A549 (cell line): Measurements from ENCODE around the gene OBSCN. TPM values are rescaled to one million over a fixed set of nuclear protein-coding genes. Genes with fewer than 3 reads are reported as not detected.
A peak's percentile ranks its signal among the peaks of the same experiment; 100 is the strongest.

ENCODE experiments used
- ATAC-seq, 2 experiments: fragments of 200-7000 bp in 1 of 2; fragments of >200 bp in 1 of 2; cut with Nextera tagmentation in 1 of 2; cut with Tn5 transposase in 1 of 2; 3 replicates each; pipeline versions ENCODE4 v1.8.0 to v1.9.1; 2018 to 2020; ENCODE audit warnings: mild to moderate bottlenecking in 1 of 2, moderate library complexity in 1 of 2
- CTCF ChIA-PET: fragments of 300-600 bp; sonication (Branson Sonifier 250); formaldehyde crosslinking; extraction: SDS; loops from one replicate; lab custom pipeline; 2021; ENCODE audit warnings: antibody characterized with exemption, inconsistent platforms; lab: Yijun Ruan, JAX
- POLR2A ChIA-PET: fragments of 350-600 bp; formaldehyde crosslinking; extraction: SDS; loops from one replicate; lab custom pipeline; 2021; ENCODE audit warnings: antibody characterized with exemption, inconsistent platforms; lab: Yijun Ruan, JAX
- DNase-seq, 2 experiments: peaks; one replicate each; pipeline versions ENCODE4 v3.0.0 to v3.0.0-alpha.2; 2011 to 2016; ENCODE audit warnings: low read depth in 1 of 2, low spot score in 1 of 2
- FAIRE-seq: peaks from 2 replicates; lab custom pipeline; 2011; peaks lifted over from hg19 to GRCh38; lab: Jason Lieb, UNC
- H3K27ac ChIP-seq, 2 experiments: fragments of >200 bp; sonication (Bioruptor Twin); formaldehyde crosslinking; 3 replicates each; pipeline ENCODE4 v1.5.1; 2016 to 2017
- H3K4me1 ChIP-seq: fragments of >200 bp; sonication (Bioruptor Twin); formaldehyde crosslinking; 3 replicates; pipeline ENCODE4 v1.6.1; 2016
- H3K4me2 ChIP-seq: fragments of >200 bp; sonication (Bioruptor Twin); formaldehyde crosslinking; 3 replicates; pipeline ENCODE4 v1.6.1; 2016
- H3K4me3 ChIP-seq: fragments of >200 bp; sonication (Bioruptor Twin); formaldehyde crosslinking; 3 replicates; pipeline ENCODE4 v1.5.1; 2016
- H3K9me3 ChIP-seq: fragments of >200 bp; sonication (Bioruptor Twin); formaldehyde crosslinking; 3 replicates; pipeline ENCODE4 v1.6.1; 2016
- BHLHE40 ChIP-seq: IDR thresholded peaks from 2 replicates; pipeline ENCODE4 v1.6.1; 2012; ENCODE audit warnings: low read depth, low read length, inconsistent platforms
- CEBPB ChIP-seq, 2 experiments: fragments of >200 bp in 1 of 2; sonication (Bioruptor Twin) in 1 of 2; formaldehyde crosslinking in 1 of 2; IDR thresholded peaks; 2 replicates each; pipeline ENCODE4 v1.6.1; 2012 to 2016
- EHMT2 ChIP-seq: fragments of 200-600 bp; sonication (generic); IDR thresholded peaks from 2 replicates; pipeline ENCODE4 v1.6.1; 2016; ENCODE audit warnings: antibody characterized with exemption, low read depth, mild to moderate bottlenecking, moderate library complexity
- FOXS1 ChIP-seq: fragments of 250-450 bp; sonication (Bioruptor Pico); IDR thresholded peaks from 2 replicates; pipeline ENCODE4 v1.5.0; 2020; ENCODE audit warnings: mild to moderate bottlenecking, moderate library complexity
- GATA3 ChIP-seq: IDR thresholded peaks from 2 replicates; pipeline ENCODE4 v1.6.1; 2012; ENCODE audit warnings: borderline replicate concordance
- HOXB5 ChIP-seq: fragments of 250-450 bp; sonication (Bioruptor Pico); IDR thresholded peaks from 2 replicates; pipeline ENCODE4 v1.5.0; 2020; ENCODE audit warnings: mild to moderate bottlenecking, moderate library complexity
- MAX ChIP-seq: IDR thresholded peaks from 2 replicates; pipeline ENCODE4 v1.6.1; 2012
- NFE2L2 ChIP-seq: fragments of 150-350 bp; conservative IDR thresholded peaks from 2 replicates; pipeline ENCODE4 v1.6.1; 2014; ENCODE audit warnings: low read length
- NPAS2 ChIP-seq: fragments of 250-450 bp; sonication (Bioruptor Pico); IDR thresholded peaks from 2 replicates; pipeline ENCODE4 v1.8.0; 2022; ENCODE audit warnings: mild to moderate bottlenecking, moderate library complexity, borderline replicate concordance
- NR3C1 ChIP-seq: fragments of >200 bp; sonication (Bioruptor Twin); formaldehyde crosslinking; IDR thresholded peaks from 3 replicates; pipeline ENCODE4 v1.6.1; 2017
- POLR2AphosphoS2 ChIP-seq: conservative IDR thresholded peaks from 2 replicates; pipeline ENCODE4 v1.6.1; 2012; ENCODE audit warnings: low read length, improper control_type of control experiment, inconsistent platforms
- RAD21 ChIP-seq, 2 experiments: fragments of >200 bp in 1 of 2; sonication (Bioruptor Twin) in 1 of 2; formaldehyde crosslinking in 1 of 2; IDR thresholded peaks in 1 of 2; conservative IDR thresholded peaks in 1 of 2; 2 replicates in 1 of 2; 3 replicates in 1 of 2; pipeline ENCODE4 v1.6.1; 2012 to 2018; ENCODE audit warnings: inconsistent platforms in 1 of 2
- RFX5 ChIP-seq: fragments of 450-650 bp; IDR thresholded peaks from 2 replicates; pipeline ENCODE4 v1.7.1; 2014; ENCODE audit warnings: antibody characterized with exemption, mild to moderate bottlenecking, moderate library complexity
- RNF2 ChIP-seq: fragments of 200-600 bp; sonication (generic); IDR thresholded peaks from 2 replicates; pipeline ENCODE4 v1.6.1; 2016; ENCODE audit warnings: low read depth, mild to moderate bottlenecking, antibody characterized with exemption, moderate library complexity, borderline replicate concordance
- SMC3 ChIP-seq: fragments of >200 bp; sonication (Bioruptor Twin); formaldehyde crosslinking; IDR thresholded peaks from 3 replicates; pipeline ENCODE4 v1.6.1; 2018; ENCODE audit warnings: inconsistent platforms
- TFCP2L1 ChIP-seq: fragments of 250-450 bp; sonication (Bioruptor Pico); IDR thresholded peaks from 2 replicates; pipeline ENCODE4 v1.5.0; 2021; ENCODE audit warnings: mild to moderate bottlenecking
- WGBS: methylation state at CpG from one replicate; pipeline ENCODE4 v1.1.6; 2017; ENCODE audit errors: missing lambda C conversion rate; 5-methylcytosine and 5-hydroxymethylcytosine counted together
- polyA plus RNA-seq, 4 experiments: library from polyadenylated mRNA; depleted of rRNA in 3 of 4; stranded (reverse); fragments of >200 nt; fragmentation: RNase III in 1 of 4; extraction: RNeasy Plus Mini Kit Qiagen cat#74134 plus additional on column Dnase treatment in 1 of 4; gene quantifications; 2 replicates in 3 of 4; 3 replicates in 1 of 4; pipeline ENCODE4 v1.2.3, GENCODE V29; 2011 to 2017
- TF ChIP-seq, protein P1 (sequence below): fragments of >200 bp; sonication (Bioruptor Twin); formaldehyde crosslinking; IDR thresholded peaks from 2 replicates; pipeline ENCODE4 v1.6.1; 2016

The OBSCN gene
- polyA plus RNA-seq, 2 of the 4 experiments (the other 2 are of a cell fraction), result 3.1 to 6.8 TPM

- ATAC-seq, result no peak
- TF ChIP-seq NR3C1 (no peak), TFCP2L1 (no peak)
- Histone ChIP-seq H3K9me3 (no peaks in the 10 kb centered on the region), H3K4me1 (no peaks in the 10 kb centered on the region), H3K4me2 (no peak overlapping the region), H3K4me3 (no peak overlapping the region), H3K27ac (no peak overlapping the region)
- WGBS, result 87% methylated on average over 25 of the region's 50 CpGs
- no peak for FAIRE-seq
- DNase-seq, result no peak
- ChIA-PET POLR2A (no interaction called here), CTCF (interaction anchor here (1.5 kb wide), 1 partner anchor 88 kb away, joined by 3 read pairs; no protein-coding TSS in a partner anchor)
Observed at GRCh38 chr1:228370941-228371740, 163.3 kb downstream of the OBSCN start.

GRCh38 chr1:228371741-228372182, 163.9 kb downstream of the OBSCN start:
- WGBS, result 63% methylated on average over 3 of the region's 4 CpGs
- Histone ChIP-seq H3K4me1 (no peaks in the 10 kb centered on the region), H3K27ac (no peak overlapping the region), H3K4me3 (no peak overlapping the region), H3K4me2 (no peak overlapping the region), H3K9me3 (no peaks in the 10 kb centered on the region)
- POLR2A ChIA-PET, result no interaction called here
- ATAC-seq (no peak), DNase-seq (no peak), FAIRE-seq (no peak)
- TF ChIP-seq GATA3 (no peak), EHMT2 (no peak), FOXS1 (CRISPR knock-in tag) (no peak), RNF2 (no peak), SMC3 (no peak), RAD21 (conservative IDR thresholded peaks at IDR 0.05 in 1 of 2, IDR thresholded peaks at IDR 0.05 in 1 of 2) (no peak), NR3C1 (no peak), POLR2AphosphoS2 (no peak), NPAS2 (no peak)
- TF ChIP-seq, protein P1, sequence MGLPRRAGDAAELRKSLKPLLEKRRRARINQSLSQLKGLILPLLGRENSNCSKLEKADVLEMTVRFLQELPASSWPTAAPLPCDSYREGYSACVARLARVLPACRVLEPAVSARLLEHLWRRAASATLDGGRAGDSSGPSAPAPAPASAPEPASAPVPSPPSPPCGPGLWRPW, result no peak
- CTCF ChIA-PET, result no interaction called here

- ATAC-seq, result no peak
- H3K4me1 ChIP-seq, result no peaks in the 10 kb centered on the region
- 66% methylated on average over 21 of the region's 34 CpGs for WGBS
- TF ChIP-seq NFE2L2 (no peak), BHLHE40 (no peak), CEBPB (IDR thresholded peaks at IDR 0.05) (no peak), MAX (no peak), RAD21 (conservative IDR thresholded peaks at IDR 0.05 in 1 of 2, IDR thresholded peaks at IDR 0.05 in 1 of 2) (no peak), HOXB5 (CRISPR knock-in tag) (no peak), NPAS2 (no peak), RFX5 (no peak)
- DNase-seq, result no peak
- no peak overlapping the region for H3K4me2 ChIP-seq
- FAIRE-seq, result no peak
- CTCF ChIA-PET, result interaction anchor here (1.1 kb wide), 1 partner anchor 30 kb away, joined by 3 read pairs; no protein-coding TSS in a partner anchor
- H3K4me3 ChIP-seq, result no peak overlapping the region
- H3K27ac ChIP-seq, result 0 out of 6 replicates have a peak overlapping the region, but pooled peaks of 1 of the 2 experiments have one; percentile 28
- POLR2A ChIA-PET, result no interaction called here
- H3K9me3 ChIP-seq, result no peaks in the 10 kb centered on the region
Observed at GRCh38 chr1:228372183-228373003, 164.5 kb downstream of the OBSCN start.
